GM19328 (cell line): Measurements from ENCODE around the gene SEPHS2.
A peak's percentile ranks its signal among the peaks of the same experiment; 100 is the strongest.
"Not testable (repeated sequence)": the region's sequence is repeated elsewhere in the genome, so short reads cannot be mapped to it uniquely, and the experiment has no call there.

Source experiments
- ATAC-seq: cut with Tn5 transposase; IDR thresholded peaks from one replicate; pipeline ENCODE4 v1.9.1; 2021; ENCODE audit warnings: mild to moderate bottlenecking, moderate library complexity; ENCODE audit not compliant: unreplicated experiment

SEPHS2 gene

GRCh38 chr16:30445408-30446202 lies at the start of gene SEPHS2:
TSS of gene SEPHS2 (minus strand) at chr16:30445874. CDS start at chr16:30445727, 147 bp downstream.
- peak; percentile 90 for ATAC-seq

GRCh38 chr16:30494709-30495108 lies 49.0 kb upstream of the SEPHS2 start:
- ATAC-seq, result no peak

- no peak for ATAC-seq
These were observed 48.3 kb upstream of the SEPHS2 start for GRCh38 chr16:30493941-30494488.

GRCh38 chr16:30491744-30492308 lies 46.2 kb upstream of the SEPHS2 start:
- no peak for ATAC-seq

GRCh38 chr16:30491229-30491628 lies 45.6 kb upstream of the SEPHS2 start:
- ATAC-seq, result no peak

- no peak for ATAC-seq
These were observed 44.5 kb upstream of the SEPHS2 start for GRCh38 chr16:30490210-30490609.

- ATAC-seq, result no peak
These were observed 43.3 kb upstream of the SEPHS2 start for GRCh38 chr16:30488764-30489605.

GRCh38 chr16:30485818-30486436 lies 40.3 kb upstream of the SEPHS2 start:
- ATAC-seq, result no peak

- no peak for ATAC-seq
These were observed 39.2 kb upstream of the SEPHS2 start for GRCh38 chr16:30484887-30485286.

GRCh38 chr16:30482366-30482765 lies 36.7 kb upstream of the SEPHS2 start:
- no peak for ATAC-seq

GRCh38 chr16:30481381-30481780 lies 35.7 kb upstream of the SEPHS2 start:
- ATAC-seq, result no peak

GRCh38 chr16:30478766-30479478 lies 33.2 kb upstream of the SEPHS2 start:
- no peak for ATAC-seq

GRCh38 chr16:30477773-30478172 lies 32.1 kb upstream of the SEPHS2 start:
- ATAC-seq, result not testable (repeated sequence)

GRCh38 chr16:30476991-30477390 lies 31.3 kb upstream of the SEPHS2 start:
- no peak for ATAC-seq

- no peak for ATAC-seq
These were observed 29.0 kb upstream of the SEPHS2 start for GRCh38 chr16:30474684-30475083.

GRCh38 chr16:30474074-30474452 lies 28.4 kb upstream of the SEPHS2 start:
- ATAC-seq, result no peak

GRCh38 chr16:30473231-30474073 lies 27.8 kb upstream of the SEPHS2 start:
- no peak for ATAC-seq

GRCh38 chr16:30472328-30472942 lies 26.8 kb upstream of the SEPHS2 start, which contains the start of gene ITGAL:
TSS of gene ITGAL (plus strand) at chr16:30472742. CDS start at chr16:30472838, 96 bp downstream.
- ATAC-seq, result no peak

GRCh38 chr16:30470632-30470995 lies 24.9 kb upstream of the SEPHS2 start:
- ATAC-seq, result no peak
